Measurements from ENCODE around the gene ADARB2.

Gene ADARB2

DNA sequence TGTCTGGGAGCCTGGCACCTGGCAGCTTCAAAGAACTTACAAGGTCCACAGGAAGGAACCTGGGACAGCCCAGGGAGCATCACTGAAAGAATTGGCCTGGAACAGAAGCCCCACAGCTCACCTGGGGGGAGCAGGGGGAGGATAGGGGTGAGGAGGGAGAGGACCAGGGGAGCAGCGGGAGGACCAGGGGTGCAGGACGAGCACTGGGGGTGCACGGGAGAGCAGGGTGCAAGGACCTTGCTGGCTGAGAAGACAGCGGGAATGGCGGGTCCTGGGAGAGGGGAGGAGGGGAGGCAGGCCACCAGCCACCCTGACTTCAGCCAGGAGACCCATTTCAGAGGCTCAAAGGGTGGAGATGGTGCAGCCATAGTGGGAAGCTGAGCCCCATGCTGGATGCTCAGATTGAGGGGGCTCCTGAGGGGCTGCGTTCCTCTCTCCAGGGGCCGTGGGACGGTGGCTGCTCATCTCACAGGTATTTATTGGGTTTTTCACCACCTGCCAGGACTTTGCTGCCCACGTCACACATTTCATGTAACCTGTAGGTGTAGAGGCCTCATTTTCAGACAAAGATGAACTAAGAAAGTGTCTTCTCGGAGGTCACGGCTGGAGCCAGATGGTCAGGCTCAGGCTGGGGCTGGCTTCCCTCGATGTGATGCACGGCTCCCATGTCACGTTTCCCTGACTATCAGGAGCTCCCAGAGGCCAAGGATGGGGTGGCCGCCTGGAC is 571.1 kb downstream of the ADARB2 start (continued):
- TF ChIP-seq ZNF776 (tag by site-specific recombination; IDR thresholded peaks at IDR 0.05; ENCODE audit: borderline replicate concordance) (no peak), HOXD13 (CRISPR knock-in tag; IDR thresholded peaks at IDR 0.05; ENCODE audit: borderline replicate concordance) (no peak), ZIC2 (tag by site-specific recombination; IDR thresholded peaks at IDR 0.05) (no peak), MZF1 (tag by site-specific recombination; IDR thresholded peaks at IDR 0.05; ENCODE audit: borderline replicate concordance) (no peak), ZBTB8A (tag by site-specific recombination; IDR thresholded peaks at IDR 0.05) (no peak)
- TF ChIP-seq, protein P1, sequence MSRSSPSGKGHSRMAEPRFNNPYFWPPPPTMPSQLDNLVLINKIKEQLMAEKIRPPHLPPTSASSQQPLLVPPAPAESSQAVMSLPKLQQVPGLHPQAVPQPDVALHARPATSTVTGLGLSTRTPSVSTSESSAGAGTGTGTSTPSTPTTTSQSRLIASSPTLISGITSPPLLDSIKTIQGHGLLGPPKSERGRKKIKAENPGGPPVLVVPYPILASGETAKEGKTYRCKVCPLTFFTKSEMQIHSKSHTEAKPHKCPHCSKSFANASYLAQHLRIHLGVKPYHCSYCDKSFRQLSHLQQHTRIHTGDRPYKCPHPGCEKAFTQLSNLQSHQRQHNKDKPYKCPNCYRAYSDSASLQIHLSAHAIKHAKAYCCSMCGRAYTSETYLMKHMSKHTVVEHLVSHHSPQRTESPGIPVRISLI (tag by site-specific recombination; IDR thresholded peaks at IDR 0.05), result no peak

DNA sequence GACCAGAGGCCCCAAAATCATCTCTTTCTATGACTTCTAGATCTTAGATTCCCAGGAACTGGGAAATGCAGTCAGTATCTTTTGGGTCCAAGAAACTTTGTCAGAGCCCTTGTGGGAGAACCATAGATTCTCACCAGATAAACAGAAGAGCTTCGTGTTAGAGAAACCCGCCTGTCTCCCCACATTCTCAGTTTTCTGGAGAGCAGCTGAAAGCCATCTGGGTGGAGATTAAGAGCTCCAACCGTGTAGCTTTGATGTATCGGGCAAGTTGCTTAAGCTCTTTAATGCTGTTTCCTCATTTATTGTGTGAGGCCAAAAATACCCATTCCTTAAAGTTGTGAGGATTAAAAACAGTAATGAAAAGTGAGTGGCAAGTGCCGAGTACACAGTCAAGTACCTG is 573.5 kb downstream of the ADARB2 start:
- no peaks in the 10 kb centered on the region for H3K9me3 ChIP-seq (ENCODE audit: control insufficient read depth, insufficient read depth, low read depth, low read length)
- no peaks in the 10 kb centered on the region for H3K4me1 ChIP-seq (ENCODE audit: control insufficient read depth, insufficient read depth, low read length)
- no peak for TF ChIP-seq SP7 (tag by site-specific recombination; IDR thresholded peaks at IDR 0.05)
- H3K36me3 ChIP-seq (ENCODE audit: control insufficient read depth in 2 of 2, insufficient read depth in 1 of 2, low read length in 2 of 2), result no peaks in the 10 kb centered on the region
- no peak overlapping the region for H3K27ac ChIP-seq (ENCODE audit: extremely low read depth, low read depth, low read length)
- CTCF ChIA-PET, result no interaction called here
- no peak overlapping the region for H3K4me3 ChIP-seq (ENCODE audit: low read depth, low read length)
- POLR2A ChIA-PET, result no interaction called here

- TF ChIP-seq KLF16 (tag by site-specific recombination; IDR thresholded peaks at IDR 0.05), result no peak
- TF ChIP-seq, protein P2, sequence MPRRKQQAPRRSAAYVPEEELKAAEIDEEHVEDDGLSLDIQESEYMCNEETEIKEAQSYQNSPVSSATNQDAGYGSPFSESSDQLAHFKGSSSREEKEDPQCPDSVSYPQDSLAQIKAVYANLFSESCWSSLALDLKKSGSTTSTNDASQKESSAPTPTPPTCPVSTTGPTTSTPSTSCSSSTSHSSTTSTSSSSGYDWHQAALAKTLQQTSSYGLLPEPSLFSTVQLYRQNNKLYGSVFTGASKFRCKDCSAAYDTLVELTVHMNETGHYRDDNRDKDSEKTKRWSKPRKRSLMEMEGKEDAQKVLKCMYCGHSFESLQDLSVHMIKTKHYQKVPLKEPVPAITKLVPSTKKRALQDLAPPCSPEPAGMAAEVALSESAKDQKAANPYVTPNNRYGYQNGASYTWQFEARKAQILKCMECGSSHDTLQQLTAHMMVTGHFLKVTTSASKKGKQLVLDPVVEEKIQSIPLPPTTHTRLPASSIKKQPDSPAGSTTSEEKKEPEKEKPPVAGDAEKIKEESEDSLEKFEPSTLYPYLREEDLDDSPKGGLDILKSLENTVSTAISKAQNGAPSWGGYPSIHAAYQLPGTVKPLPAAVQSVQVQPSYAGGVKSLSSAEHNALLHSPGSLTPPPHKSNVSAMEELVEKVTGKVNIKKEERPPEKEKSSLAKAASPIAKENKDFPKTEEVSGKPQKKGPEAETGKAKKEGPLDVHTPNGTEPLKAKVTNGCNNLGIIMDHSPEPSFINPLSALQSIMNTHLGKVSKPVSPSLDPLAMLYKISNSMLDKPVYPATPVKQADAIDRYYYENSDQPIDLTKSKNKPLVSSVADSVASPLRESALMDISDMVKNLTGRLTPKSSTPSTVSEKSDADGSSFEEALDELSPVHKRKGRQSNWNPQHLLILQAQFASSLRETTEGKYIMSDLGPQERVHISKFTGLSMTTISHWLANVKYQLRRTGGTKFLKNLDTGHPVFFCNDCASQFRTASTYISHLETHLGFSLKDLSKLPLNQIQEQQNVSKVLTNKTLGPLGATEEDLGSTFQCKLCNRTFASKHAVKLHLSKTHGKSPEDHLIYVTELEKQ (tag by site-specific recombination; IDR thresholded peaks at IDR 0.05; ENCODE audit: borderline replicate concordance), result no peak
- no peaks in the 10 kb centered on the region for H3K36me3 ChIP-seq (ENCODE audit: control insufficient read depth in 2 of 2, insufficient read depth in 1 of 2, low read length in 2 of 2)
- H3K4me3 ChIP-seq (ENCODE audit: low read depth, low read length), result no peak overlapping the region
- no peaks in the 10 kb centered on the region for H3K9me3 ChIP-seq (ENCODE audit: control insufficient read depth, insufficient read depth, low read depth, low read length)
- H3K27ac ChIP-seq (ENCODE audit: extremely low read depth, low read depth, low read length), result no peak overlapping the region
- H3K4me1 ChIP-seq (ENCODE audit: control insufficient read depth, insufficient read depth, low read length), result no peaks in the 10 kb centered on the region
- CTCF ChIA-PET, result interaction anchor here (0.7 kb wide), 1 partner anchor 206 kb away, joined by 3 read pairs; no protein-coding TSS in a partner anchor
- POLR2A ChIA-PET, result no interaction called here
Measured at GRCh38 chr10:1163204-1163660, 574.1 kb downstream of the ADARB2 start.

GRCh38 chr10:1162481-1163203 is 574.7 kb downstream of the ADARB2 start:
- H3K36me3 ChIP-seq (ENCODE audit: control insufficient read depth in 2 of 2, insufficient read depth in 1 of 2, low read length in 2 of 2), result no peaks in the 10 kb centered on the region
- H3K4me1 ChIP-seq (ENCODE audit: control insufficient read depth, insufficient read depth, low read length), result no peaks in the 10 kb centered on the region
- POLR2A ChIA-PET, result no interaction called here
- no peak overlapping the region for H3K27ac ChIP-seq (ENCODE audit: extremely low read depth, low read depth, low read length)
- H3K4me3 ChIP-seq (ENCODE audit: low read depth, low read length), result no peak overlapping the region
- CTCF ChIA-PET, result interaction anchor here (0.7 kb wide), 1 partner anchor 207 kb away, joined by 3 read pairs; no protein-coding TSS in a partner anchor
- no peaks in the 10 kb centered on the region for H3K9me3 ChIP-seq (ENCODE audit: control insufficient read depth, insufficient read depth, low read depth, low read length)
- TF ChIP-seq ELK4 (IDR thresholded peaks at IDR 0.05; ENCODE audit: borderline replicate concordance, low read depth, low read length) (no peak), ZNF664 (tag by site-specific recombination; IDR thresholded peaks at IDR 0.05) (no peak), ZNF157 (tag by site-specific recombination; IDR thresholded peaks at IDR 0.05) (no peak), ZNF223 (tag by site-specific recombination; IDR thresholded peaks at IDR 0.05) (no peak), ZNF707 (tag by site-specific recombination; IDR thresholded peaks at IDR 0.05) (no peak), ZNF600 (tag by site-specific recombination; IDR thresholded peaks at IDR 0.05) (no peak), ZNF530 (tag by site-specific recombination; IDR thresholded peaks at IDR 0.05; ENCODE audit: low read depth) (no peak), IKZF3 (tag by site-specific recombination; IDR thresholded peaks at IDR 0.05) (no peak), ZNF148 (tag by site-specific recombination; IDR thresholded peaks at IDR 0.05; ENCODE audit: borderline replicate concordance) (no peak), ZNF558 (tag by site-specific recombination; IDR thresholded peaks at IDR 0.05) (no peak), ZNF521 (tag by site-specific recombination; IDR thresholded peaks at IDR 0.05) (no peak), ZBTB21 (tag by site-specific recombination; IDR thresholded peaks at IDR 0.05) (no peak)
